ENCODE data around the gene F13A1. TPM values are rescaled to one million over a fixed set of nuclear protein-coding genes. Genes with fewer than 3 reads are reported as not detected.

Gene F13A1
- total RNA-seq, 2 donors from 2014 or later = 19.8 to 27.5 TPM

DNA sequence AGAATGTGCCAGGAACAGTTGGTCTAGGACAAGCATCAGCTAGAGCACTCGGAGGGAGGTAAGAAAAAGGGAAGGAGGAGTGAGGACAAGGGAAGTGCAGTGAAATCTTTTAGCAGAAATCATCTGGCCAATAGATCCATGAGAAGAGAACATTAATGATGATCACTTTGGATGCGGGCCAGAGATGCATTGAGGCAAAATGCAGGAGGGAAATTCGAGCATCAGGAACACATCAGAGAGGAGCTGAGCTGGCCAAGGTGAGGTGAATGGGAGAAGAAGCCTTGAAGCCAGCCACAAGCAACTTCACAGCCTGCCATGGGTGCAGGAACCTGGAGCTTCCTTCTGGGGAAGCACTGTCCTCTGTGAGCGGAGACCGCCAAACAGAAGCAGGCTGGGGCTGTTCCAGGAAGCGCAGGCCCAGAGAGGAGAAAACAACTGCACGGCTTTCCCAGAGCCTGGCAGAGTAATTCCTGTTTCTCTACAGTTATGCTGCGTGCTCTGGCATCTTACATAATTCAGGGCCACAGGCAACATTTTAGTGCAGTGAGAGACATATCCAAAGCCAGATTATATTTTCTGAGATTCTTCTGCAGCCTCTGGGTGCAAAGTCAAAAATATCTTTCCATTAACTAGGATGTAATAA is 143.8 kb downstream of the F13A1 start:
- H3K4me1 ChIP-seq = no peaks in the 10 kb centered on the region
- H3K36me3 ChIP-seq (replicated peaks in 1 of 2; ENCODE audit: insufficient read depth in 1 of 2, low read depth in 2 of 2) = no peaks in the 10 kb centered on the region
- H3K27ac ChIP-seq = no peak overlapping the region
- 55 to 57% methylated on average over 8 of the region's 8 CpGs for WGBS, 2 donors
- TF ChIP-seq, protein P1, sequence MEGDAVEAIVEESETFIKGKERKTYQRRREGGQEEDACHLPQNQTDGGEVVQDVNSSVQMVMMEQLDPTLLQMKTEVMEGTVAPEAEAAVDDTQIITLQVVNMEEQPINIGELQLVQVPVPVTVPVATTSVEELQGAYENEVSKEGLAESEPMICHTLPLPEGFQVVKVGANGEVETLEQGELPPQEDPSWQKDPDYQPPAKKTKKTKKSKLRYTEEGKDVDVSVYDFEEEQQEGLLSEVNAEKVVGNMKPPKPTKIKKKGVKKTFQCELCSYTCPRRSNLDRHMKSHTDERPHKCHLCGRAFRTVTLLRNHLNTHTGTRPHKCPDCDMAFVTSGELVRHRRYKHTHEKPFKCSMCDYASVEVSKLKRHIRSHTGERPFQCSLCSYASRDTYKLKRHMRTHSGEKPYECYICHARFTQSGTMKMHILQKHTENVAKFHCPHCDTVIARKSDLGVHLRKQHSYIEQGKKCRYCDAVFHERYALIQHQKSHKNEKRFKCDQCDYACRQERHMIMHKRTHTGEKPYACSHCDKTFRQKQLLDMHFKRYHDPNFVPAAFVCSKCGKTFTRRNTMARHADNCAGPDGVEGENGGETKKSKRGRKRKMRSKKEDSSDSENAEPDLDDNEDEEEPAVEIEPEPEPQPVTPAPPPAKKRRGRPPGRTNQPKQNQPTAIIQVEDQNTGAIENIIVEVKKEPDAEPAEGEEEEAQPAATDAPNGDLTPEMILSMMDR (IDR thresholded peaks at IDR 0.05) = no peak
- TF ChIP-seq POLR2A (IDR thresholded peaks at IDR 0.05) = no peak
- H3K4me3 ChIP-seq = no peak overlapping the region
- no peak for ATAC-seq
- intact Hi-C loops (cut with DNase I) = no loop called here
- H3K9me3 ChIP-seq = no peaks in the 10 kb centered on the region
- no peak for DNase-seq
- no peaks in the 10 kb centered on the region for H3K27me3 ChIP-seq

DNA sequence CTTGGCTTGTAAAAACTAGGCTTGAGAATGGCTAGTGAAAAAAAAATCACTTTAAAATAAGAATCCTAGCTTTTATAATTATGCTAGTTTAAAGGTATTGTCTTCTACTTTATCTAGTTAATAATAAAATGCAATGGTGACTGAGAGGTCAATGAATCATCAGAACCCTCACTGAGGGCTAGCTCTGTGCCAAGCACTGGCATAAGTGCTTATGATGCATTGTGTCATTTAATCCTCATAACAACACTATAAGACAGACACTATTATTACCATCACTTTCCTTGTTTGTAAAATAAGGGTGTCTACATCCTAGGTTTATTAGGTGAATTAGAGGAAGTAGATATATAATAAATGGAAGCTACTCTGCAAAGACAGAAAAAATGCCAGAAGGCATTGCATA is 144.3 kb downstream of the F13A1 start:
- no peak for TF ChIP-seq POLR2A (IDR thresholded peaks at IDR 0.05)
- TF ChIP-seq, protein P1 (IDR thresholded peaks at IDR 0.05) = no peak
- no peaks in the 10 kb centered on the region for H3K4me1 ChIP-seq

DNA sequence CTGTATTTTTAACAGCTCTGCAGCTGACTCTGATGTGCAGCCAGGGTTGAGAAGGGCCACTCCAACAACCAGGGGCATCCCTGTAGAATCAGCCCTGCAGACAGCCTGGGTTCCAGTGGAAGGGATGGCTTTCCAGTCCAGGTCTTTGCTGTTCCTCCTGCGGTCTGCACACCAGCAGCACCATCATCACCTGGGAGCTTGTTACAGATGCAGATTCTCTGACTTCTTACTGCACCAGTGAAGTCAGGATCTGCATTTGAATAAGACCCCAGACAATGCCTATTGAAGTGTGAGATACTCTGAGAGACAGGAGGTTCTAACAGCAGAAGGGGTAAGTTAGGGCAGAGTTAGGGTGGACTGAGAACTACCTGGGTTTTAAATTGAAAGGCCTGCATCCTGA is 151.3 kb downstream of the F13A1 start:
- no peak overlapping the region for H3K27ac ChIP-seq
- H3K4me1 ChIP-seq = no peaks in the 10 kb centered on the region
- no peaks in the 10 kb centered on the region for H3K36me3 ChIP-seq (replicated peaks in 1 of 2; ENCODE audit: insufficient read depth in 1 of 2, low read depth in 2 of 2)
- TF ChIP-seq POLR2A (IDR thresholded peaks at IDR 0.05) = no peak
- TF ChIP-seq, protein P1 (IDR thresholded peaks at IDR 0.05) = no peak
- H3K4me3 ChIP-seq = no peak overlapping the region
- H3K9me3 ChIP-seq = no peaks in the 10 kb centered on the region
- 42 to 54% methylated on average over 1 of the region's 1 CpG for WGBS, 2 donors
- intact Hi-C loops (cut with DNase I) = no loop called here
- DNase-seq = no peak
- no peaks in the 10 kb centered on the region for H3K27me3 ChIP-seq
- no peak for ATAC-seq

More for the DNA sequence above, 144.3 kb downstream of the F13A1 start:
- H3K27me3 ChIP-seq = no peaks in the 10 kb centered on the region
- H3K27ac ChIP-seq = no peak overlapping the region
- no peak for ATAC-seq
- H3K4me3 ChIP-seq = no peak overlapping the region
- DNase-seq = no peak
- intact Hi-C loops (cut with DNase I) = no loop called here
- no peaks in the 10 kb centered on the region for H3K36me3 ChIP-seq (replicated peaks in 1 of 2; ENCODE audit: insufficient read depth in 1 of 2, low read depth in 2 of 2)
- no peaks in the 10 kb centered on the region for H3K9me3 ChIP-seq

DNA sequence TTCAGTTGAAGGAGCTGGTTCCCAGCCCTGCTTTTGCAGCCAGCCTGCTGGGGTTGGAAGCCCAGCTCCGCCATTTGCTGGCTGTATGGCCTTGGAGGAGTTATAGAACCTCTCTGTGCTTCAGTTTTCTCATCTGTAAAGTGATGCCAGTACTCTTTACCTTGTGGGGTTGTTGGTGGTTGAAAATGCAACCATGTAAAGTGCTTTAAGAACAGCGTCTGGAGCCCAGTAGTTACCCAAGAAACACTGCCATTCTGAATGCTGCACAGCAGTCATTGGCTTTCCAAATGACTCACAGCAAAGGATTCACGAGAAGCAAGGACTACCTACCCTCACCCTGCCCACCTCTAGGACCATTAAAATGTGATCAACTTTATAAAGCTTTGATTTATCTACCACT is 154.4 kb downstream of the F13A1 start:
- Histone ChIP-seq H3K27ac (no peak overlapping the region), H3K27me3 (no peaks in the 10 kb centered on the region), H3K4me1 (no peaks in the 10 kb centered on the region), H3K9me3 (no peaks in the 10 kb centered on the region), H3K36me3 (replicated peaks in 1 of 2; ENCODE audit: insufficient read depth in 1 of 2, low read depth in 2 of 2) (no peaks in the 10 kb centered on the region), H3K4me3 (no peak overlapping the region)
- WGBS, 2 donors = 58 to 67% methylated on average over 2 to 3 of the region's 3 CpGs
- no peak for ATAC-seq
- DNase-seq = no peak
- intact Hi-C loops (cut with DNase I) = no loop called here
- TF ChIP-seq POLR2A (IDR thresholded peaks at IDR 0.05) = no peak
- TF ChIP-seq, protein P1 (IDR thresholded peaks at IDR 0.05) = no peak

DNA sequence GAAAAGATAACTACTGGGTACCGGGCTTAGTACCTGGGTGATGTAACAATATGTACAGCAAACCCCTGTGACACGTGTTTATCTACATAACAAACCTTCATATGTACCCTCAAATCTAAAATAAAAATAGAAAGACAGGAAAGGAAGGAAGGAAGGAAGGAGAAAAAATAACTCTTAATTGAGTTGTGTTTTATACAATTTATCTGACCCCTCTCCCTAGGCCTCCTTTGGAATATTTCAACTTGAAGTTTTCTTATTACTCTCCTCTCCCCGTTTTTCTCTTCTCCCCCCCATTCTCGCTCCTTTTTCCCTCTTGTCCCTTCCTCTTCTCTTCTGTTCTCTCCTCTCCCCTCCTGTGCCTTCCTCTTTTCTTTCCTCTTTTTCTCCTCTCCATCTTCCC is 156.1 kb downstream of the F13A1 start:
- no peak overlapping the region for H3K4me3 ChIP-seq
- ATAC-seq (no peak), DNase-seq (no peak)
- no peaks in the 10 kb centered on the region for H3K9me3 ChIP-seq
- no peak for TF ChIP-seq POLR2A (IDR thresholded peaks at IDR 0.05)
- WGBS, 2 donors = 58 to 60% methylated on average over 4 of the region's 4 CpGs
- intact Hi-C loops (cut with DNase I) = no loop called here
- H3K27me3 ChIP-seq = no peaks in the 10 kb centered on the region
- no peak overlapping the region for H3K27ac ChIP-seq
- no peaks in the 10 kb centered on the region for H3K4me1 ChIP-seq
- H3K36me3 ChIP-seq (replicated peaks in 1 of 2; ENCODE audit: insufficient read depth in 1 of 2, low read depth in 2 of 2) = no peaks in the 10 kb centered on the region
